NCI-H1092 treated with DMSO at 0.1 percent for 48 hours (cell line): ENCODE measurements around the gene LRIF1.
"Not testable (repeated sequence)": the region's sequence is repeated elsewhere in the genome, so short reads cannot be mapped to it uniquely, and the experiment has no call there.

ENCODE experiments used
- DNase-seq: peaks from one replicate; lab custom pipeline; 2025; lab: John Stamatoyannopoulos, UW

Gene LRIF1

DNA sequence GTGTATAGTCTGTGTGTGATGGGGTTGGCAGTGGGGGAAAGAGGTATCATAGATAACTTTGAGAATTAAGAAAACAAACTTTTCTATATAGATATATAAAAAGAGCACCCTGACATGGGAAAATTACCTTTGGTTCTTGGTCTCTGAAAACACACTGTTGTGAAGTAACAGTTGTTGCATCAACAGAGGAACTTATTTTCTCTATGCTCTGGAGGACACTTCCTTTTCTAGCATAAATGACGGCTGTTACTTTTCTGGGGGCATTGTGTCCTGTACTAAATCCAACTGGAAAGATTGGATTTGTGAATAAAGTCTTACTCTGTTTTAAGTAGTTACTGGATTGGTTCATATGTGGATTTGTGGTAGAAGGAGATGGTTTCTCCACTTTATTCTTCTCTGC, 12.6 kb downstream of the LRIF1 start:
- no peak for DNase-seq

DNA sequence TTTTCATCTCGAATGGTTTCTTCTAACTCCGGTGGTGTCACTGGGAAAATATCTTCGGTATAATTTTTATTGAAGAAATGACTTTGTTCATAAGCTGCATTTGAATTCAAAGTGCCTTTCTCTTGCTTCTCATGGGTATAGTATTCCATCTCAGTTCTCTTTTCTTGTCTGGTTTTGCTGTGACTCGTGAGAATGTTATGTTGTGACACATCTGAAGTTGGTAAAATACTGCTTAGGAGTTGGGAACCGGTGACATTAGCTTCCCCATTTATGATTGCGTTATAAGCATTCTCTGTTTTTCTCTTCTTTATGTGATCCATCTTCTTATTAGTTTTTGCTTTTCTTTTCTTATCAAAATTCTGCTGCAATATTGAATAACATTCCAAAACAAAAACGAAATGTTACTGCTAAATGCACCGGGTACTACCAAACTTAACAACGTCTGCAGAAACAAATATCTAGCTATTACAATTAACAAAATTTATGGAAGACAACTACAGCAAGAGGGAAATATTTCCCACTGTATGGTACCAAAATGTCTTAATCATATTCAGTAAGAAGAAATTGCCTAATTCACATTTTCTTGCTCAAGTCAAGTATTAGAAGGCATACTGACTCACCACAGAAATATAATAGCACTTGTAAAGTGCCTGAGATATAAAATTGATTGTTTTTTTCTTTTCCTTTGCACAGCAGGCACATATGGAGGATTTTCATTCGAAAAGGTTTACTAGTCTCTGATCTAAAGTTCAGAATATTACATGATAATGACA, 15.5 kb downstream of the LRIF1 start:
- DNase-seq, result no peak

DNA sequence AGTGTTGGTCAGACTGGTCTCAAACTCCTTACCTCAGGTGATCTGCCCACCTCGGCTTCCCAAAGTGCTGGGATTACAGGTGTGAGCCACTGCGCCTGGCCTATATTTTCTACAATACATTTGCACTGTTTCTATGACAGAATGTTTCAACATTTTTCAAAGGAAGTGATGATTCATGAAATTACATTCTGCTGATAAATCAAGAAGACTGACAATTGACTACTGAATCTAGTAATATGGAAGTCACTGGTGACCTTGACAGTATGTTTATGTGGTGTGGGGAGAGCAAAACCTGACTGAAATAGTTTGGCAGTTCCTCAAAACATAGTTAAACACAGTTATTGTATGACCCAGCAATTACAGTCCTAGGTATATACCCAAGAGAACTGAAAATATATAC, 18.1 kb downstream of the LRIF1 start:
- no peak for DNase-seq

DNA sequence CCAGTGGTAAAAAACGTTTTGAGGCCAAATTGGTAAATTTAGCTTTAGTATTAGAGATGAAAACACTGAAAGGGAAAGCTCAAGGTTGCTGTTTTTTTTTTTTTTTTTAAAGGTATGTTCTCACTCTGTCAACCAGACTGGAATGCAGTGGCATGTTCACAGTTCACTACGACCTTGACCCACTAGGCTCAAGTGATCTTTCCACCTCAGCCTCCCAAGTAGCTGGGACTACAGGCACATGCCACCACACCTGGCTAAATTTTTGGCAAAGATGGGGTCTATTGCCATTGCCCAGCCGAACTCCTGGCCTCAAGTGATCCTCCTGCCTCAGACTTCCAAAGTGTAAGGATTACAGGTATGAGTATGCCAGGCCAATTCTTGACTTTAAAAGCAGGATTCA, 18.9 kb downstream of the LRIF1 start:
- DNase-seq, result no peak

DNA sequence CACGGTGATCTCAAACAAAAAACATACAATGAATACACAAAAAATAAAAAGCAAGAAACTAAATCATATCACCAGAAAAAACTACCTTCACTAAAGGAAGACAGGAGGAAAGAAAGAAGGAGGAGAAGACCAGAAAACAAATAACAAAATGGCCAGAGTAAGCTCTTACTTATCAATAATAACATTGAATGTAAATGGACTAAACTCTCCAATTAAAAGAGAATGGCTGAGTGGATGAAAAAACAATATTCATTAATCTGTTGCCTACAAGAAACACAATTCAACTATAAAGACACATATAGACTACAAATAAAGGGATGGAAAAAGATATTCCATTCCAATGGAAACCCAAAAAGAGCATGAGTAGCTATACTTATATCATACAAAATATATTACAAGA, 27.2 kb downstream of the LRIF1 start:
- DNase-seq, result no peak

DNA sequence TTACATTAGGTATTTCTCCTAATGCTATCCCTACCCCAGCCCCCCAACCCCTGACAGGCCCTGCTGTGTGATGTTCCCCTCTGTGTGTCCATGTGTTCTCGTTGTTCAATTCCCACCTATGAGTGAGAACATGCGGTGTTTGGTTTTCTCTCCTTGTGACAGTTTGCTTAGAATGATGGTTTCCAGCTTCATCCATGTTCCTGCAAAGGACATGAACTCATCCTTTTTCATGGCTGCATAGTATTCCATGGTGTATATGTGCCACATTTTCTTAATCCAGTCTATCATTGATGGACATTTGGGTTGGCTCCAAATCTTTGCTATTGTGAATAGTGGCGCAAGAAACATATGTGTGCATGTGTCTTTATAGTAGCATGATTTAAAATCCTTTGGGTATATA, 32.6 kb downstream of the LRIF1 start:
- DNase-seq, result not testable (repeated sequence)

DNA sequence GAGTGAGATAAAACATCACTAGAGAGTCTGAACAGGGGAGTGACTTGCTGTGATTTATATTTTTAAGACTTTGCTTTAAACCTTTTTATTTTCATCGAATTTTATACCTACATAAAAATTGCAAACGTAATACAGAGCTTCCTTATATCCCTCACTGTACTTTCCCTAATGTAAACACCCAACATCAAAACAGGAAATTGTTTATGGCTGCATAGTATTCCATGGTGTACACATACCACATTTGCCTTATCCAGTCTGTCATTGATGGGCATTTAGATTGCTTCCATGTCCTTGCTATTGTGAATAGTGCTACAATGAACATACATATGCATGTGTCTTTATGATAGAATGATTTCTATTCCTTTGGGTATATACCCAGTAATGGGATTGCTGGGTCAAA, 34.8 kb downstream of the LRIF1 start:
- DNase-seq, result no peak

DNA sequence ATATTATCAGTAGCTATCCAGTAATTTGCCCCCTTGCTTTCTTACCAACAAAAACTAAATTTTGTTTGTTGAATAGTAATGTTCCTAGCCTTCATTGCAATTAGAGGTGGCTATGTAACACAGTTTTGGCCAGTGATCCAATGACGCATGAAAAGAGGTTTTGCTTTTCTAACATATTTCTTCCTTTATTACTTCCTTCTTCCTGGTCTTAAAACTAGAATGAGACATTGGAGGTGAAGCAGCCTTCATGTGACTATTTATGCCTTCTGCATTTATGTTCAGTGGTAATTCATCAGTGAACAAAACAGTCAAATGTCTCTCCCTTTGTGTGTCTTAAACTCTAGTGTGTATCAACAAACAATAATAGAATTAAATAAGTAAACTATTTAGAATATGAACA, 35.5 kb downstream of the LRIF1 start:
- DNase-seq, result no peak

DNA sequence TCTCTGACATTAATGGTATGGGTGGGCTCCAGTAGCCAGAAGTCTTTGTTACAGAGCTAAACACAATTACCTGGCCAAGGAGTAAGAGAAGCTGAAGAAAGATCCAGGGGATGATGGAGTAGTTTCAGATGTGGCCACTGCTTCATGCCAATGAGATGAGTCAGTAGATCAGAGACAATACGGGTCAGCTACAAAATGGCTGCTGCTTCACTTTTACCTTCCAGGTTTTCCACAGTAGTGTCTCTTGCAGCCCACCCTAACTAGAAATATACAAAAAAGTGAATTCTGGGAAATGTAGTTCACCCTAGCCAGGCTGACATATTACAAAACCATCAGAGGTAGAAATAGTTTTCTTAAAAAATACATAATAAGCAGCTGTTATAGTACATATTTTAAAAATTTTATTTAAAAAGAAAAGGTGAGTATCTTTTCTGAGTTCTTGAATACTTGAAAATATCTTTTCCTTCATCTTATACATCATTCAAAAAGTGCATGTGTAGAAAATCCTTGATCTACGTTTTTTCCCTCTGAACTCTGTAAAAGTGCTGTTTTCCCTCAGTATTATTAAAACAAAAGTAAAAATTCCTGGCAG, 36.1 kb downstream of the LRIF1 start:
- DNase-seq, result no peak

DNA sequence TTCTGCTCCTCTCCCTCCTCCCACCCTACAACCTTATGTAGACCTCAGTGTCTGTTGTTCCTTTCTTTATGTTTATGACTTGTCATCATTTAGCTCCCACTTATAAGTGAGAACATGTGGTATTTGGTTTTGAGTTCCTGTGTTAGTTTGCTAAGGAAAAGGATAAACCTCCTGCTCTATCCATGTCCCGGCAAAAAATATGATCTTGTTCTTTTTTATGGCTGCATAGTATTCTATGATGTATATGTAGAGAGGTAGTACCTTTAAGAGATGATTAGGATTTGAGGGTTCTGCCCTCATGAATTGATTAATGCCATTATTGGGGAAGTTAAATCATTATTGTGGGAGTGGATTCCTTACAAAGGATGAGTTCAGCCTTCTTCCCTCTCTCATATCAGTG, 41.8 kb downstream of the LRIF1 start:
- DNase-seq, result no peak

DNA sequence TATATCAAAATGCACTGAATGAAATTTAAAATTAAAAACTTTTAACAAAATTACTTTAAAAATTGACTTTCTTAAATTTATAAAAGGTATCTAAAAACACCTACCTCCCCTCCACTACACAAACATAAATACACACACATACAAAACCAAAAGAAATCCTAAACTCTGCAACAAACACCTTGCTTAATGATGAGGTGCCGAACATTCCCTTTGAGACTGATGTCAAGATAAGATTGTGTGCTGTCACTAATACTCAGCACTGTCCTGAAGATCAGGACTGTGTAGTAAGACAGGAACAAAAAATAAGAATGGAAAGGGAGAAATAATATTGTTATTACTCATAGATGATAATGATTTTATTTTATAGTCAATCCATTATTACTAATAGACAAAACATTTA, 45.7 kb downstream of the LRIF1 start:
- no peak for DNase-seq

DNA sequence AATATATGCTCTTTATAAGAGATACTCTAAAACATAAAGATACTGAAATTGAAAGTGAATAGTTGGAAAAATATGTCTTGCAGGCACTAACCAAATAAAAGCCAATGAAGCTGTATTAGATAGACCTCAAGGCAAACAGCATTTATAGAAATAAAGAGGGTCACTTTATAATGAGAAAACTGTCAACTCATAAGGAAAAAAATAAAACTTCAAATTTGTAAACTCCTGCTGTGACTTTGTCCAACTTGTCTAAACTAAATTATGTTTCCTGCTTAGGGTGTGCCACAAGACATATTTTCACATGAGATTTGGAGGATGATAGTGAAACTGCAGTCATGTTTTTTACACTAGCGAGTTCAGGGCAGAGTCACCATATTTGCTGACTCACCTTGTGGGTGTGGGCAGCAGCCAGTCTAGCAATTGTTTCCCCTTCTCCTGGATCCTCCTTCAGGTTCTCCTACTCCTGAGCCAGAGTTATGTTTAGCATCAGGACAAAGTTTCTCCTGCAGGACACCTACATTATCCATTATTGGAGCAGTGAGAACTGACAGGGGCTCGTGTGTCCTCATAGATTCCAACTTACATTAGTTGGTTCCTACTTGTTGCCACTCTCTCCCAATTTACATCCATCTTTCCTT, 46.9 kb downstream of the LRIF1 start:
- DNase-seq, result no peak

DNA sequence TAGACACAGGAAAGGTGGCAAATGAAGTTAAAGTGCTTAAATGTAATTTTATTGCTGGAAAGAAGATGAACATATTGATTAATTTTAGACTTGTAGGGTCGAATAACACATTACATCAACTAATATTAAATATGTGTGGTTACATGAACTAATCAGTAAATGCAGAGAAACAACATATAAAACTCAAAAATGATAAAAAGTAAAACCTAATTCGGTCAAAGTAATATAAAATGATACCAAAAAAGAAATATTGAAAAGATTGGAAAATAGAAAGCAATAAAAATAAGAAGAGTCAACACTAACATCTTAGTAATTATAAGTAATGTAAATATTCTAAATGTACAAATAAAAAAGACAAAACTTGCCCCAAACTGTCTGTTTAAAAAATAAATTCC, 47.5 kb downstream of the LRIF1 start:
- DNase-seq, result no peak

DNA sequence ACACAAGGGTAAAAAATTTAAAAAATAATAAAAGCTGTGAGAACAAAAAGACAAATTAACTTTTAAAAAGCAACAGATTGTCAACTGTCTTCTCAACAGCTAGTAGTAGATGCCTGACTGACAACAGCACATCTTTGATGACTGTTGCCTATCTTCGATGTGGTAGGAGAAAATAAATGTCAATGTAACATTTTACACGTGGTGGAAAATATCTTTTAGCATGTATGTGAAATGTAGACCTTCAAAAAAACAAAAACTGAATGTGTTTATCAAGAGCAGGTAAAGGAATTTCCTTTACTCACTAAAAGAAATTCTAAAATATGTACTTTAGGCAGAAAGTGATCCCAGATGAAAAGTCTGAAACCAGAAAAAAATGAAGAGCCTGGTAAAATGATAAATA, 47.9 kb downstream of the LRIF1 start:
- no peak for DNase-seq

DNA sequence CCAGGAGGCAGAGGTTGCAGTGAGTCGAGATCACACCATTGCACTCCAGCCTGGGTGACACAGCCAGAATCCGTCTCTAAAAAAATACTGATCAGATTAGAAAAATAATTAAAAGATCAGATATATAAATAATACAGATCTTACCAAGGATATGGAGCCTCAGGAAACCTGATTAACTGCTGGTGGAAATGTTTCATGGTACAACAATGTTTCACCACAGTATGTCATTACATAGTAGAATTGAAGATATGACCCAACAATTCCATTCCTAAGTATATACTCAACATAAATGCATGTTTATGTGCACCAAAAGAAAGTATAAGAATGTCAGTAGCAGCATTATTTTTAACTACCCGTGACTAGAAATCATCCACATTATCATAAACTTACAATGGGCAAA, 49.0 kb downstream of the LRIF1 start:
- DNase-seq, result no peak

DNA sequence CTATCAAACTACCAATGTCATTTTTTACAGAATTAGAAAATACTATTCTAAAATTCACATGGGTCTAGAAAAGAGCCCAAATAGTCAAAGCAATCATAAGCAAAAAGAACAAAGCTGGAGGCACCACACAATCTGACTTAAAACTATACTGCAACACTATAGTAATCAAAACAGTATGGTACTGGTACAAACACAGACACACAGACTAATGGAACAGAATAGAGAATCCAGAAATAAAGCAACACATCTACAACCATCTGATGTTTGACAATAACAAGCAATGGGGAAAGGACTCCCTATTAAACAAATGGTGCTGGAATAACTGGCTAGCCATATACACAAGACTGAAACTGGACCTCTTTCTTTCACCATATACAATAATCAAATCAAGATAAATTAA, 50.9 kb downstream of the LRIF1 start:
- no peak for DNase-seq

DNA sequence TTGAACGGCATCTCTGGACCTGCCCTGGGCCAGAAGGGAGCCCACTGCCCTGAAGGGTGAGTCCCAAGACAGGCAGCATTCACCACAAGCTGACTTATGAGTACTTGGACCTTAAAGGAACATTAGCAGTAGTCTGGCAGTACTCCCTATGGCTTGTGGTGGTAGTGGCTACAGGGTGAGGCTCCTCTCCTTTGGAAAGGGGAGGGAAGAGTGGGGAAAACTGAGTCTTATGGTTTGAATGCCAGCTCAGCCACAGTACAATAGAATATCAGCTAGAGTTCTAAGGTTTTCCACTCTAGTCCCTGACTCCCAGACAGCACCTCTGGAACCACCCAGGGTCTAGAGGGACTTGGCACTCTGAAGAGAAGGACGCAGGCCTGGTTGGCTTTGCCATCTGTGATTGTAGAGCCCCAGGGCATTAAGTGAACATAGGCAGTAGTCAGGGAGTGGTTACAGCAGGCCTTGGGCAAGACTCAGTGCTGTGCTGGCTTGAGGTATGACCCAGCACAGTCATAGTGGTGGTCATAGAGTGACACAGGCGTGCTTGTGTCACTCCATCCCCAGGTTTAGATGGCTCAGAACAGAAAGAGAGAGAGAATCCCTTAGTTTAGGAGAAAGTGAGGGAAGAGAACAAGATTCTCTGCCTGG, 59.7 kb downstream of the LRIF1 start:
- no peak for DNase-seq

DNA sequence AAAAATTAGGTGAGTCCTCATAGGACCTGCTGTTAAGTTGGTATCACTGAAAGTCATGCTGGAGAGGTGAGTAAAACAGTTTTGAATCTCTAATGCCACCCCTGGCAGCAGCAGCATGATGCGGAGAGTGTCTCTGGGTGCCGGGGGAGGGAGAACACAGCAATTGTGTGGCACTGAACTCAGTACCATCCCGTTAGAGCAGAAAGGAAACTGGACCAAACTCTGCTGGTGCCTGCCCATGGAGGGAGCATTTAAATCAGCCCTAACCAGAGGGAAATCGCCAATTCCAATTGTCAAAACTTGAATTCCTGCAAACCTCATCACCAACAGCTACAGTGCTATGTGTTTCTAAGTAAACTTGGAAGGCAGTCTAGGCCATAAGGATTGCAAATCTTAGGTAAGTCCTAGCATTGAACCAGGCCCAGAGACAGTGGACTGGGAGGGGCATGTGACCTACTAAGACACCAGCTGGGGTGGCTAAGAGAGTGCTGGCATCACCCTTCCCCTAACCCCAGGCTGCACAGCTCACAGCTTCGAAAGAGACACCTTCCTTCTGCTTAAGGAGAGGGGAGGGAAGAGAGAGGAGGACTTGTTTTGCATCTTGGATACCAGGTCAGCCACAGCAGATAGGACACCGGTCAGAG, 60.8 kb downstream of the LRIF1 start:
- no peak for DNase-seq

DNA sequence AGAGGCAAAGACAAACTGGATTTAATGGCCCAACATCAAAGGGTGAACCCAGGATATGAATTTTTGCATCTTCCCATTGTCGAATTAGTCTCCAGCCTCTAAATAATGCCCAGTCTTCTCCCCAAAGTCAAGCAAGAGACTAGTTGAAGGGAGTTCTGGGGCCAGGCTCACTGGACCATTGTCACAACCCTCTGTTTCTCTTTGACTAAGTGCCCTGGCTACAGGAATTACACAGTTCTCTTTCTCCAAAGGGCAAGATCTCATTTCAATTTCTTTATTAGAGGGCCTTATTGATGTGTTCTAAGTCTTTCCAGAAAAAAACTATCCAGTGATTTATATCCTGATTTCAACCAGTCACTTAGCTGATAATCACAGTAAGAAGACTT, 64.3 kb downstream of the LRIF1 start:
- no peak for DNase-seq

DNA sequence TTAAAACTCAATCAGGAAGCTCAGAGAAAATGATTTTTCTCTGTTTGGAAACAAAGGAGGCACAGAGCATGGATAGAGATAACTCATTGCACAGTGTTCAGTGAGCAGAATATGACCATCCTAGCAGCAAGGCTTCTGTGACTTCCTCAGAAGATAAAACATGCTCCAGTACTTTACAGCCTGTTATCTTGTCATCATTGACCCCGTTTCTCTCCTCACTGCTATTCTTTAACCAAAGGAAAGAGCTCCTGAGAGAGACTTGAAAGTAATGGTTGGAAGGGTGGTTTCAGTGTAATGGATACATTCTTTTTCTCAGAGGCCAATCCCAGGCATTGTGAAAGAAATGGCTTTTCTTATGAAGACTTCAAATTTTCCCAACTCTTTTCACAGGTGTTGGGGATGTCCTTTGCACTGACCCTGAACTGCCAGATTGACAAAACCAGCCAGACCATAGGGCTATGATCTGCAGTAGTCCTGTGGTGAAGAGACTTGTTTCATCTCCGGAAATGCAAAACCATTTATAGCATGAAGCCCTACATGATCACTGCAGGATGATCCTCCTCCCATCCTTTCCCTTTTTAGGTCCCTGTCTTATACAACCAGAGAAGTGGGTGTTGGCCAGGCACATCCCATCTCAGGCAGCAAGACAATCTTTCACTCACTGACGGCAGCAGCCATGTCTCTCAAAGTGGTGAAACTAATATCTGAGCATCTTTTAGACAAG, 64.8 kb downstream of the LRIF1 start:
- DNase-seq, result no peak

DNA sequence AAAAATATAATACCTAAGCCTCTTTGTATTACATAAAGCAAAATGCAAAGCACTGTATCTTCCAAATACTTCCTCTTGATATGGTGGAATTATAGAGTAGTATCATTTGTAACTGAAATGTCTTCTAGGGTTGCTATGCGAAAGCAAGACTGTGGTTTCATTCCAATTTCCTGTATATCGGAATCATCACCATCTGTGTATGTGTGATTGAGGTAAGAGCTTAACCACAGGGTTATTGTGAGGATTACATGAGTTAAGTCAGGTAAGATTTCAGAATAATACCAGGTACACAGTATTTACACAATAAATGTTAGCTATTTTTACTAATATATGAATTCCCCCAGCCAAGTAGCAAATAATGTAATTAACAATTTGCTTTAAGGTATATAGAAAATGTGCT, 66.0 kb downstream of the LRIF1 start:
- no peak for DNase-seq
